Hindlimb muscle (tissue), 1 donor: ENCODE measurements around the gene WIPF1. TPM values are rescaled to one million over a fixed set of nuclear protein-coding genes. Genes with fewer than 3 reads are reported as not detected.
A peak's percentile ranks its signal among the peaks of the same experiment; 100 is the strongest.
"Not testable (repeated sequence)": the region's sequence is repeated elsewhere in the genome, so short reads cannot be mapped to it uniquely, and the experiment has no call there.

Experiments used
- DNase-seq: peaks from one replicate; pipeline ENCODE4 v3.0.0-alpha.2; 2013
- polyA plus RNA-seq: library from polyadenylated mRNA; unstranded; fragments of 120-200 nt; gene quantifications from one replicate; pipeline ENCODE4 v1.2.1, GENCODE V29; 2013; ENCODE audit not compliant: insufficient read length

The WIPF1 gene
- polyA plus RNA-seq, 1 donor: 39.0 TPM

- DNase-seq: no peak
These were observed 27.2 kb downstream of the WIPF1 start for GRCh38 chr2:174570318-174570958.

GRCh38 chr2:174569678-174570077 lies 27.9 kb downstream of the WIPF1 start:
- no peak for DNase-seq

DNA sequence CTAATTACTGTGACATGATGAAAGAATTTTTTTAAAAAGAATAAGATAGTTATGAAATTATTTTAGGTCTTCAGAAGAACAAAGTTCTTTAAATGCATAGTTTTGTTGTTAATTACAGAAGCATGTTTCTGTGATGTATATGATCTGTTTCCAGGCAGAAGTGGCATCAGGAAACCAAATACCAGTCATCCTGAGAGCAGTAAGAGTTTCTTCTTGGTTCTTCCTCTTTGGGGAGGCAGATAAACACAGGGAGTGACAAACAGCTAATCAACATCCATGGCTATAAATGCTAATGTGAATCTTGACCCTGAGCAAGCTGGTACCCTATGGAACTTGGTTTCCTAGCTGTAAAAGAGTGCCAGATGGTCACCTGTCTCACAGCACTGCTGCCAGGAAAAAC lies 29.2 kb downstream of the WIPF1 start:
- DNase-seq: no peak

- DNase-seq: no peak
These were observed 30.7 kb downstream of the WIPF1 start for GRCh38 chr2:174566871-174567270.

DNA sequence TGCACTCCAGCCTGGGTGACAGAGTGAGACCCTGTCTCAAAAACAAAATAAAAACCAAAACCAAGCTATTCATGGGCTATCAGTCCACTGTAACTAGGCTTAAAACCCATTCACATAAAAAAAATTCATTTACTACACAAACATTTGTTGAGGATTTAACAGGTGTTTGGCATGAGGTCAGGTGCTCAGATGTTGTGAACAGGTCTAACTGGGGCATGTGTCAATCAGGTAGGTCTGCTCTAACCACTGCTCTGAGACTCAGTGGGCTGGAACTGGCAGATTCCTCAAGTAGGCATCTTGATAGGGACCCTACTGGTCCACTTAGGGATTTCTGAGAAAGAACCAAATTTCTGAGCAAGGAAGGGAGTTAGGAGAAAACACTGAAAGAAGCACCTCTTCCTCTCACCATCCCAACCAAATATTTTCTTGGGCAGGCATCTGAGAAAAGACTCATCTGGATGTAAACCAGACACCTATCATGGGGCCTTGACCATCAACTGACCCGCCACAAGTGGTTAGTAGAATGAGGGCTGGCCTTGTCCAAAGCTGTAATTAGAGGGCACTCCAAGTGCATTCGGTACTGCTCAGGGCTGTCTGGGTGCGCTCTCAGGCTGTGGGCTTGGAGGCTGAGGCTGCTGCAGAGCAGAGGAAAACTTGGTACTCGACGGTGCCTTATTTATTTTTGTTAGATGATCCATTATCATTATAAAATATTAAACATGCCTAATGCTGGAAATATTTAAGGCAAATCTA lies 33.9 kb downstream of the WIPF1 start:
- no peak for DNase-seq

GRCh38 chr2:174561972-174562370 lies 35.6 kb downstream of the WIPF1 start:
- DNase-seq: peak; percentile 62

DNA sequence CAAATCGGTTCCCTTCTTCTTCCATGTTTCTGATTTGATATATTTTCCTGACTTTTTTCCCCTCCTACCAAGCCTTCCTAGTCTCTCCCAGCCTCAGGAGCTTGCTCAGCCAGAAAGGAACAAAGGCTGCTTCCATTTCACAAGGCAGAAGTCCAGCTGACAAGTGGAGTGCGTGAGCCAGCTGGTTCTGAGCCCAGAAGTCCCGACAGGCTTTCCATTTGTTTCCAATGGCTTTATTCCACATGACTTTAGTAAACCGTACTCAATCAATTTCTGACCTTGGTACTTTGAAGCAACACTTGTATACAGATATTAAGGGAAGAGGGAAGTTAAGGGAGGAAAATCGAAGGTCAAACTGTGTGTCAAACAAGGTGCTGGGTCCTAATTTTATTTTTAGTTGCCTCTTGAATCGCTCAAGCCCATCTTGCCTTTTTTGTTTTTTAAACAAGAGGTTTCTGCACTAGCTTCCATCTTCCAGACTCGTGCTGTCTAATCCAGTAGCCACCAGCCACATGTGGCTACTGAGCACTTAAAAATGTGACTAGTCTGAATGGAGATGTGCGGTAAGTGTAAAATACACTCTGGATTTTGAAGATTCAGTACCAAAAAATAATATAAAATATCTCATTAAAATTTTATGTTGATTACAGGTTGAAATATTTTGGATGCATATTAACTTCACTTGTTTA lies 36.2 kb downstream of the WIPF1 start:
- DNase-seq: peak; percentile 93

GRCh38 chr2:174560737-174561136 lies 36.9 kb downstream of the WIPF1 start:
- no peak for DNase-seq

DNA sequence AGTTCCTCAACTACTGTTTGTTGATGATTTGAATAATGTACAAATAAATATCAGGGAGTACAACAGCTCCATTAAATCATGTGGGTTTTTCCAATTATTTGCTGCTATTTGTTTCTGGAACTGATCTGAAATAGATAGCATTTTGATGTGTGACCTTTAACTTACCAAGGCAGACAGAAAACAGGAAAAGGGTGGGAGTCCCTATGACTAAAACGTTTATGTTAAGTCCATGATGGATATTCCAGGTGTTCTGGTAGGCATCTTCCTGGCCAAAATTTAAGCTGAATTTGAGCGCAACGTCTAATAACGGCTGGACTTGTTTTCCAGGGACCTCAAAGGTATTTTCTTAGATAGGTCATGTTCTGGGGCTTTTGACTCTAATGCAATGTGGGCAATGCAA lies 41.6 kb downstream of the WIPF1 start:
- no peak for DNase-seq

- peak; percentile 19 for DNase-seq
These were observed 43.0 kb downstream of the WIPF1 start for GRCh38 chr2:174554529-174555150.

- DNase-seq: no peak
These were observed 43.7 kb downstream of the WIPF1 start for GRCh38 chr2:174553811-174554493.

DNA sequence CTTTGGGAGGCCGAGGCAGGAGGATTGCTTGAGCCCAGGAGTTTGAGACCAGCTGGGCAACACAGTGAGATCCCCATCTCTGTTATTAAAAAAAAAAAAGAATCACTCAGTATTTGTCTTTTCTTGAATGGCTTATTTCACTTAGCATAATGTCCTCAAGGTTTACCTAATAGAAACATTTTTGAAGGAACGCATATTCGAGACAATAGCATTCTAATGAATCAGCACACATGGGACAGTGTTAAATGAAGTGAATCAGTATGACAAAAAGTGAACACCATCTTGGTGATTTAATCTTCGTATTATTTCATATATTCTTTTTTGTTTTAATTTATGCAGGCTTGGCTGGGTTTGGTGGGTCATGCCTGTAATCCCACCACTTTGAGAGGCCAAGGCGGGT lies 44.7 kb downstream of the WIPF1 start:
- DNase-seq: no peak

DNA sequence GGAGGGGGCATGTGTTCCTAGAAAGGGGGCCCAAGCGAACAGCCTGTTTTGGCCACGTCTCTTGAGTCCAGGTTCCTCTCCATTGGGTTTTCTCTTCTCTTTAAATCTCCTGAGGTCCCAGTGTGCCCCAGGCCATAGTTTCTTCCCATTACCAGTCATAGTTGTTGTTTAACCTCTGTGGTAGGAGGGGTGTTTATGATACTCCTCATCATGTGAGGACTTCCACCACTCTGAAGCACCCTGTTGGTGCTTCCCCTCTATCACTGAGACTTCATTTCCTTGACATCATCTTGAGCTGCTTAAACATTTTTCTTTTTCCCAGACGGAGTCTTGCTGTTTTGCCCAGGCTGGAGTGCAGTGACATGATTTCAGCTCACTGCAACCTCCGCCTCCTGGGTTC lies 45.9 kb downstream of the WIPF1 start:
- no peak for DNase-seq

DNA sequence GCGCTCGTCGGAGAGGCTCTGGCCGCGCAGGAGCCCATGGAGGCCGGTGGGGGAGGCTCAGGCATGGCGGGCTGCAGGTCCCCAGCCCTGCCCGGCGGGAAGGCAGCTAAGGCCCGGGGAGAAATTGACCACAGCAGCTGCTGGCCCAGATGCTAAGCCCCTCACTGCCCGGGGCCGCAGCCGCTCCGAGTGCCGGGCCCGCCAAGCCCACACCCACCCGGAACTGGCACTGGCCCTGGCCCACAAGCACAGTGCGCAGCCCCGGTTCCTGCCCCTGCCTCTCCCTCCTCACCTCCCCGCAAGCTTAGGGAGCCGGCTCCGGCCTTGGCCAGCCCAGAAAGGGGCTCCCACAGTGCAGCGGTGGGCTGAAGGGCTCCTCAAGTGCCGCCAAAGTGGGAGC lies 49.0 kb downstream of the WIPF1 start:
- DNase-seq: not testable (repeated sequence)

GRCh38 chr2:174548021-174548420 lies 49.6 kb downstream of the WIPF1 start:
- not testable (repeated sequence) for DNase-seq

DNA sequence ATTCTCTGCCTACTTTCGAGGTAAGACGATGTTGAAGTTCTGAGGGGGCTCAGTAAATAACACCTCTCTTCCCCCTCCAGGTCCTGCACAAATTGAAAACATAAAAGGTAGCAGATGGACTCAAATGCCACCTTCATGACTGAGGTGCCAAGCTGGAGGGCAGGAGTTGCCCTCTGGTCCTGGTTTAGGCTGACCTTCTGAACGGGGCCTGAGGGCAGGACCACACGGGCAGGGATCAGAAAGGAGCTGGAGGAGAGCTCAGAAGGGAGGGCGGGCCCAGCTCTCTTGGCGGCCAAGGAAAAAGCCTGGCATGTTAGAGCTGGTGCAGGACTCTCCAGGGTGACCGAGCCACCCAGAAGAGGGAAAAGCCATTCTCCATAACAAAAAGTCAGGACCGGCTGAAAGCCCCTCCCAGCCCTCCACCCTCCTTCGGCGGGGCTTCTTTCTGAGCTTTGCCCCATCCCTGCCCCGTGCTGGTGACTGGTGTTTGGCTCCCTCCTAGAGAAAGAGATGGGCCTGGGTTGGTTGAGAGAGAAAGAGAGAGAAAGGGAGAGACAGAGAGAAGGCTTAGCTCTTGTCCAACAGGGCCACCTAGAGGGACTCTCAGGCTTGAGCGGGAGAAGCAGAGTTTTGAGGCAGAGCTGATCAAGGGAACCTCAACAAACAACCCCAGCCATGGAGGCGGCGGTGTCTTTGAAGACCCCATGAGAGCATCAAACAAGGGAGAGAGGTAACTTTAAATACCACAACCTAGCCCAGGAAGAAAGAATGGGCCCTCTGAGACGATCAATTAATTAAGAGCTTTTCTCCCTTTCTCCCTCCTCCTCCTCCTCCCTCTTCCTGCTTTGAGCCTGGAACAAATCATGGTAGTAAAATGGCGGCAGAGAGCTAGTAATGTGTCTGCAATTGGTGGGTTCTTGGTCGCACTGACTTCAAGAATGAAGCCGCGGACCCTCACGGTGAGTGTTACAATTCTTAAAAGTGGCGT lies 50.8 kb downstream of the WIPF1 start:
- no peak for DNase-seq

- no peak for DNase-seq
These were observed 52.4 kb downstream of the WIPF1 start for GRCh38 chr2:174545240-174545639.

DNA sequence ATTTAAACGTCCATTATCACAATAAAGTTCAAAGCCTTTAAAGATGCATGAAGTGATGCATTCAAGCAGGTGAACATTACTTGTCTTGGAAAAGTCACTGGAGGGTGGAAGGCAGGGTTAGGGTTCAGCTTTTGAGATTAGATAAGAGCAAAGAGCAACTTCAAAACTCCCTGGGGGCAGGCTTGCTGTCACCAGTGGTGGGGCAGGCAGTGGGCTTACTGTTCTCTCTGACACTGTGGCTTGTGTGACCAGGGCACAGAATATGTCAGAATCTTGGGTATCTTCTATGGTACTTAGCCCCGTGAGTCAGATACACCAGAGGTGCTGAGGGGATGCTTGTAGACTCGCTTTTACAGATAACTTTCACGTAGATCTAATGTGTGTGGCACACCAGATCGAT lies 52.8 kb downstream of the WIPF1 start:
- no peak for DNase-seq

DNA sequence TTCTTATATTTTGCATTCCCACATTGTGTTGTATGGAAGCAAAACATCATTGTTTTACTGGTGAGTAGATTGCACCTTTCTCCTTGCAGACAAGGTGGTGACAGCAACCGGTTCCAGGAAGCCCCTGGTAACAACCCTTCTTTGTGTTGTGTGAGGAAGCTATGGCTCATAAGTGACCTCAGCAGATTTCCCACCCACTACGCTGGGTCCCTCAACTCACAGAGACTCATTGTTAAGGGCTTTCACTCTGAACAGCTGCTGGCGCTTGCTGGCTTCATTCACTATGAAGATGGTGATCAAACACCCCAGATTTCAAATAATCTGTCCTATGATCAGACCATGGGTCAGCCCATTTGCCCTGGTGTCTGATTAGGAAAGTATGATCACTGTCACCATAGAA lies 53.4 kb downstream of the WIPF1 start:
- no peak for DNase-seq

DNA sequence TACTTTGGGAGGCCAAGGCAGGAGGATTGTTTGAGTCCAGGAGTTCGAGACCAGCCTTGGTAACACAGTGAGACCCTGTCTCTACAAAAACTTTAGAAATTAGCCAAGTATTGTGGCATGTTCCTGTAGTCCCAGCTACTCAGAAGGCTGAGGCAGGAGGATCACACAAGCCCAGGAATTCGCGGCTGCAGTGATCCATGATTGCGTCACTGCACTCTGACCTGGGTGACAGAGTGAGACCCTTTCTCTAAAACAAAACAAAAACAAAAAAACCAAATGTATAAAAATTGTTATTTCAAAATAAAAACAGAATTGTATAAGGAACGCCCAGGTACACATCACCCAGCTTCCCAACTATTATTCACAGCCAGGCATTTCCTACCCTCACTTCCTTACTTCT lies 56.7 kb downstream of the WIPF1 start:
- no peak for DNase-seq
